ENCODE results near the gene FOXO3.

GRCh38 chr6:108570517-108570916 lies 9.8 kb downstream of the FOXO3 start:
- no peak for TF ChIP-seq KDM1A (IDR thresholded peaks at IDR 0.05; ENCODE audit: borderline replicate concordance, low read length)
- no peak for TF ChIP-seq CTCF (IDR thresholded peaks at IDR 0.05; ENCODE audit: control extremely low read depth in 1 of 3, insufficient read depth in 1 of 3, low read depth in 1 of 3, low read length in 3 of 3)
- TF ChIP-seq CHD2 (IDR thresholded peaks at IDR 0.05; ENCODE audit: low read length) = no peak
- TF ChIP-seq EZH2 (IDR thresholded peaks at IDR 0.05; ENCODE audit: low read depth, low read length, severe bottlenecking) = no peak
